SK-N-SH (cell line): ENCODE measurements around the gene INPP5A.

Source experiments
- CTCF ChIP-seq: fragments of 200-600 bp; sonication (generic); IDR thresholded peaks from 2 replicates; pipeline ENCODE4 v1.6.1; 2017; ENCODE audit warnings: antibody characterized with exemption, mild to moderate bottlenecking, moderate library complexity
- EP300 ChIP-seq, 2 experiments: IDR thresholded peaks; 2 replicates each; pipeline versions ENCODE4 v1.4.0 to v1.6.1; 2012; ENCODE audit warnings: borderline replicate concordance in 1 of 2, low read depth in 1 of 2, low read length in 1 of 2
- EZH2phosphoT487 ChIP-seq: fragments of 200-600 bp; sonication (generic); IDR thresholded peaks from 2 replicates; pipeline ENCODE4 v1.6.1; 2017; ENCODE audit warnings: low read depth, mixed run types, mild to moderate bottlenecking, antibody characterized with exemption, moderate library complexity, borderline replicate concordance
- REST ChIP-seq: IDR thresholded peaks from 2 replicates; pipeline ENCODE4 v1.6.1; 2012; ENCODE audit warnings: mild to moderate bottlenecking, low read depth, low read length, moderate library complexity
- RFX5 ChIP-seq: IDR thresholded peaks from 2 replicates; pipeline ENCODE4 v1.6.1; 2012; ENCODE audit warnings: mild to moderate bottlenecking, improper control_type of control experiment, low read length
- SIN3A ChIP-seq: IDR thresholded peaks from 2 replicates; pipeline ENCODE4 v1.6.1; 2012; ENCODE audit warnings: low read depth, mild to moderate bottlenecking, low read length, moderate library complexity, borderline replicate concordance
- TEAD4 ChIP-seq: IDR thresholded peaks from 2 replicates; pipeline ENCODE4 v1.4.0; 2012; ENCODE audit warnings: mild to moderate bottlenecking, borderline replicate concordance; ENCODE audit not compliant: insufficient read depth
- USF1 ChIP-seq: IDR thresholded peaks from 2 replicates; pipeline ENCODE4 v1.4.0; 2012; ENCODE audit warnings: low read depth, borderline replicate concordance
- USF2 ChIP-seq: fragments of 150-350 bp; IDR thresholded peaks from 2 replicates; pipeline ENCODE4 v1.6.1; 2017; ENCODE audit warnings: antibody characterized with exemption, low read length, low read depth, borderline replicate concordance

- no peak for TF ChIP-seq EZH2phosphoT487
- no peak for TF ChIP-seq CTCF
- no peak for TF ChIP-seq EP300 (IDR thresholded peaks at IDR 0.05; ENCODE audit: borderline replicate concordance in 1 of 2, low read depth in 1 of 2, low read length in 1 of 2)
- TF ChIP-seq USF2 = no peak
- TF ChIP-seq USF1 = no peak
- no peak for TF ChIP-seq REST
- no peak for TF ChIP-seq TEAD4
- no peak for TF ChIP-seq SIN3A
- TF ChIP-seq RFX5 = no peak
These were observed 149.8 kb downstream of the INPP5A start for GRCh38 chr10:132687181-132687892.
